Activated CD8-positive, alpha-beta T cell treated with anti-CD3 and anti-CD28 coated beads for 36 hours (primary cell): ENCODE data around the gene GGACT. TPM values are rescaled to one million over a fixed set of nuclear protein-coding genes. Genes with fewer than 3 reads are reported as not detected.

Experiments used
- ATAC-seq: fragments of 200-7000 bp; cut with Tn5 transposase; one replicate; pipeline ENCODE4 v1.10.0; 2021; ENCODE audit warnings: mild to moderate bottlenecking, moderate library complexity
- CTCF ChIA-PET: fragments of 350-600 bp; sonication (Branson Sonifier 250); formaldehyde crosslinking; loops from one replicate; lab custom pipeline; 2021; ENCODE audit warnings: antibody characterized with exemption; lab: Charles Lee
- POLR2A ChIA-PET: fragments of 350-600 bp; sonication (Branson Sonifier 250); formaldehyde crosslinking; loops from one replicate; lab custom pipeline; 2021; ENCODE audit warnings: antibody characterized with exemption; lab: Charles Lee
- DNase-seq: peaks from one replicate; pipeline ENCODE4 v3.0.0-alpha.2; 2020
- H3K27ac Mint-ChIP-seq: one replicate; pipeline ENCODE4 v1.8.0; 2021; ENCODE audit warnings: mild to moderate bottlenecking, mixed read lengths
- H3K27me3 Mint-ChIP-seq: one replicate; pipeline ENCODE4 v1.8.0; 2021; ENCODE audit warnings: mixed read lengths
- H3K36me3 Mint-ChIP-seq: one replicate; pipeline ENCODE4 v1.8.0; 2021; ENCODE audit warnings: low read depth, mixed read lengths
- H3K4me1 Mint-ChIP-seq: one replicate; pipeline ENCODE4 v1.8.0; 2021; ENCODE audit warnings: low read depth, mixed read lengths
- H3K4me3 Mint-ChIP-seq: one replicate; pipeline ENCODE4 v1.8.0; 2021; ENCODE audit warnings: mild to moderate bottlenecking, moderate library complexity, mixed read lengths
- H3K9me3 Mint-ChIP-seq: one replicate; pipeline ENCODE4 v1.8.0; 2021; ENCODE audit warnings: mixed read lengths
- intact Hi-C: fragments of 100-400 bp; cut with micrococcal nuclease; formaldehyde crosslinking; loops from one replicate; pipeline ENCODE4 v1.10.0; 2022
- total RNA-seq, 2 experiments: library from RNA; stranded (reverse); gene quantifications; one replicate each; pipeline ENCODE4 v1.2.3, GENCODE V29; 2021
- TF ChIP-seq, protein P1 (sequence below): fragments of 200-600 bp; IDR thresholded peaks from one replicate; pipeline ENCODE4 v1.8.0; 2022; ENCODE audit warnings: antibody characterized with exemption, mild to moderate bottlenecking

GGACT gene
- total RNA-seq, 2 experiments from 2014 or later = 4.0 to 5.3 TPM

DNA sequence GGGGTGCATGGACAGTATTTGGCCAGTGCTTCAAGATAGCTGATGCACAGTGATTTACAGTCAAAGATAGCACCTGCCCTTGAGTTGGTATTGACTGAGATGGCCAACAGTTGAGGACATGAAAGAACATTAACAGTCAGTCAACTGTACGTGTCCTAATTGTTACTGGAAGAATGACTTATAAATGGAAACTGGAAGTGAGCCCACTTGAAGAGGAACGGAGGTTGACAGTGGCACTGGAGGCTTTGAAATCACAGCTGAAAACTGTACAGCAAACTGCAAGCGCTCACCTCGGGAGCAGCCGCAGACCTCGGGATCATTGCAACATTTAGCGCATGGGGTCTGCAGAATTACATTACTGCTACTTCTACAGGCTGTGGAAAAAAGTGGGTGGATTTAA is 77.1 kb downstream of the GGACT start:
- ATAC-seq = no peak
- Mint-ChIP-seq H3K36me3 (no peaks in the 10 kb centered on the region), H3K27me3 (no peaks in the 10 kb centered on the region), H3K4me3 (no peak overlapping the region), H3K4me1 (peaks cover 14% of the 10 kb centered on the region), H3K27ac (no peak overlapping the region), H3K9me3 (no peaks in the 10 kb centered on the region)
- POLR2A ChIA-PET = no interaction called here
- intact Hi-C loops = loop anchor here (10.0 kb wide), 3 partner anchors 277 to 857 kb away; no protein-coding TSS in a partner anchor
- CTCF ChIA-PET = interaction anchor here (0.9 to 2.0 kb wide), 3 partner anchors 276 to 855 kb away, joined by 3 to 8 read pairs (median 5); no protein-coding TSS in a partner anchor
- TF ChIP-seq, protein P1, sequence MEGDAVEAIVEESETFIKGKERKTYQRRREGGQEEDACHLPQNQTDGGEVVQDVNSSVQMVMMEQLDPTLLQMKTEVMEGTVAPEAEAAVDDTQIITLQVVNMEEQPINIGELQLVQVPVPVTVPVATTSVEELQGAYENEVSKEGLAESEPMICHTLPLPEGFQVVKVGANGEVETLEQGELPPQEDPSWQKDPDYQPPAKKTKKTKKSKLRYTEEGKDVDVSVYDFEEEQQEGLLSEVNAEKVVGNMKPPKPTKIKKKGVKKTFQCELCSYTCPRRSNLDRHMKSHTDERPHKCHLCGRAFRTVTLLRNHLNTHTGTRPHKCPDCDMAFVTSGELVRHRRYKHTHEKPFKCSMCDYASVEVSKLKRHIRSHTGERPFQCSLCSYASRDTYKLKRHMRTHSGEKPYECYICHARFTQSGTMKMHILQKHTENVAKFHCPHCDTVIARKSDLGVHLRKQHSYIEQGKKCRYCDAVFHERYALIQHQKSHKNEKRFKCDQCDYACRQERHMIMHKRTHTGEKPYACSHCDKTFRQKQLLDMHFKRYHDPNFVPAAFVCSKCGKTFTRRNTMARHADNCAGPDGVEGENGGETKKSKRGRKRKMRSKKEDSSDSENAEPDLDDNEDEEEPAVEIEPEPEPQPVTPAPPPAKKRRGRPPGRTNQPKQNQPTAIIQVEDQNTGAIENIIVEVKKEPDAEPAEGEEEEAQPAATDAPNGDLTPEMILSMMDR = no peak
- DNase-seq = no peak

DNA sequence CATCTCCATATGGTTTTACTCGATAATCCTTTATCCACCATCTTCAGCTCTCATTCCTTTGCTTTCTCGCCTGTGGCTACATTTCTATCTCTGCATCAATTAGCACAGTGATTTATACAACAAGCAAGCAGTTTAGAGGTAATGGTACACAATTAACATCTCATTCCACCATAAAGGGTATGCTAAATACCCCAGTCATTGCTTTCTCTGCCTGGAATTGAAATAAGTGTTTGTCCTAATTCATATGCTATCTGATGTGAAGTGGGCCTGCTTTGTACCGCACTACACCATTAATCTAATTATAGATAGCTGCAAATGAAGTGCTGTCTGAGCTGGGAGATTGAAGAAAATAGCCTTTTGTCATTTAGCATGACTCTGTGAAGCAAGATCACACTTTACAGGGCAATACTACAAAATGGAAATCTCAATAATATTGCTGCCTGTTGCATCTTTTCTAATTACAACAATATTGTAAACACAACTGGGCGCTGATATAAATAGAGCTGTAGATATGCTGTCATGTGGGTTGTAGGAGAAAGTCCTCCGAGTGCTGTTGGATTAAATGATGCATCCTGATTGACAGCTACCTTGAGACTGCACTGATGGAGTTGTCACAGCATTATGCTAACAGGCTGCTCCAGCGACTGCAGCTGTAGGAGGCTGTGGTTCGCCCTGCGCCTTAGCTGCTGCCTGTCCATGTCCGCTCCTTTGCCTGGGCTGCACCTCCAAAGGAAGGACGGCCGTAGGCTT is 78.2 kb downstream of the GGACT start:
- H3K27me3 Mint-ChIP-seq = no peaks in the 10 kb centered on the region
- ChIA-PET POLR2A (no interaction called here), CTCF (interaction anchor here (0.9 to 2.0 kb wide), 6 partner anchors 10 to 854 kb away, joined by 3 to 8 read pairs (median 3); no protein-coding TSS in a partner anchor)
- ATAC-seq (no peak), DNase-seq (no peak)
- no peak overlapping the region for H3K4me3 Mint-ChIP-seq
- TF ChIP-seq, protein P1 = no peak
- intact Hi-C loops = loop anchor here (10.0 kb wide), 3 partner anchors 276 to 856 kb away; no protein-coding TSS in a partner anchor
- no peak overlapping the region for H3K27ac Mint-ChIP-seq
- H3K36me3 Mint-ChIP-seq = no peaks in the 10 kb centered on the region
- H3K4me1 Mint-ChIP-seq = peaks cover 23% of the 10 kb centered on the region
- no peaks in the 10 kb centered on the region for H3K9me3 Mint-ChIP-seq

DNA sequence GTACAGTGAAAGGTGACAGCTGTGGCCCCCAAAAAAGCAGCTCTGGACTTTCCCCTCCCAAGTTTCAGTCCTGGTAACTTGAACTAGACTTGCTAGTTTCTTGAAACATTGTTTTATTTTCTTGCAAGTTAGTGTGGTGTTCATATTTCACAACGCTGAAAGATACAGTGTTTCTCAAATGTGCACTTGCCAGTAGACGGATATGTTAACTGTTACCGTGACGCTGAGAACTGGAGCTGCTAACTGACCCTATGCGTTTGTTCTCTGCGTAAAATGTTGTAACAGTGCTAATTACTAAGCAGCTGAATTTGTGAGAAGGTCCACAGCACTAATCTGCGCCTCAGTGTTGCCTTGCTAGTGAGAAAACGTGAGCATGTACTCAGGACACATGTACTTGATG is 79.6 kb downstream of the GGACT start:
- ChIA-PET POLR2A (no interaction called here), CTCF (no interaction called here)
- Mint-ChIP-seq H3K9me3 (no peaks in the 10 kb centered on the region), H3K27me3 (peaks cover 1% of the 10 kb centered on the region), H3K4me1 (peaks cover 19% of the 10 kb centered on the region), H3K4me3 (no peak overlapping the region), H3K36me3 (no peaks in the 10 kb centered on the region), H3K27ac (no peak overlapping the region)
- TF ChIP-seq, protein P1 = no peak
- intact Hi-C loops = no loop called here
- ATAC-seq = no peak
- no peak for DNase-seq

DNA sequence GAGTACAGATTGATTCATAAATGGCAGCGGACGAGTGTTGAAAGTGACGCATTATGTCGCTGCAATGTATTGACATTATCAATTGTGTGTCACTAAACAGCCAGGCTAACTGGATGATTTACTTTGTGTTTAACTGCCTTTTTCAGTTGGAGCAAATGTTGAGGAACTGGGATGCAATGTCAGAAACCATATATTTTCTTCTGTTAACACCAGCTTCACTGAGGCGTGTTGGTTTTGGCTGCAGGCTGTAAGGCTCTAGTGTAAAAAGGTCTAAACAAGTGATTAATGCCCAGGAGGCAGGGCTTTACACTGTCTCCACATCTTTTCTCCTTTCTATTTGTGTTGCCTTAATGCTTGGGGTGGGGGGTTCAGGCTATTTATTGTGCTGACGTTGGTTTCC is 80.1 kb downstream of the GGACT start:
- H3K4me1 Mint-ChIP-seq = peaks cover 19% of the 10 kb centered on the region
- CTCF ChIA-PET = no interaction called here
- H3K9me3 Mint-ChIP-seq = no peaks in the 10 kb centered on the region
- POLR2A ChIA-PET = no interaction called here
- ATAC-seq (no peak), DNase-seq (no peak)
- H3K36me3 Mint-ChIP-seq = no peaks in the 10 kb centered on the region
- H3K4me3 Mint-ChIP-seq = no peak overlapping the region
- TF ChIP-seq, protein P1 = no peak
- H3K27me3 Mint-ChIP-seq = peaks cover 1% of the 10 kb centered on the region
- intact Hi-C loops = no loop called here
- H3K27ac Mint-ChIP-seq = no peak overlapping the region
